GM19099 (cell line): Measurements from ENCODE around the gene PDIA4.

Source experiments
- POLR2A ChIP-seq: IDR thresholded peaks from 3 replicates; pipeline ENCODE4 v1.6.1; 2011; ENCODE audit warnings: low read depth; ENCODE audit not compliant: insufficient read length; ENCODE audit errors: extremely low read depth

PDIA4 gene

GRCh38 chr7:149009527-149009926, 18.8 kb downstream of the PDIA4 start:
- TF ChIP-seq POLR2A, result no peak

- no peak for TF ChIP-seq POLR2A
Measured at GRCh38 chr7:149007611-149008010, 20.7 kb downstream of the PDIA4 start.

- TF ChIP-seq POLR2A, result no peak
Measured at GRCh38 chr7:149007146-149007545, 21.2 kb downstream of the PDIA4 start.

GRCh38 chr7:149006345-149006725, 22.0 kb downstream of the PDIA4 start:
- no peak for TF ChIP-seq POLR2A

- TF ChIP-seq POLR2A, result no peak
Measured at GRCh38 chr7:149005427-149006344, 22.6 kb downstream of the PDIA4 start.

GRCh38 chr7:149004405-149005370, 23.6 kb downstream of the PDIA4 start:
- no peak for TF ChIP-seq POLR2A

GRCh38 chr7:149003560-149004305, 24.6 kb downstream of the PDIA4 start:
- TF ChIP-seq POLR2A, result no peak

GRCh38 chr7:149003018-149003417, 25.3 kb downstream of the PDIA4 start:
- no peak for TF ChIP-seq POLR2A

- TF ChIP-seq POLR2A, result no peak
Measured at GRCh38 chr7:149002604-149003003, 25.7 kb downstream of the PDIA4 start.

- no peak for TF ChIP-seq POLR2A
Measured at GRCh38 chr7:149001427-149002068, 26.8 kb downstream of the PDIA4 start.

GRCh38 chr7:149000961-149001360, 27.3 kb downstream of the PDIA4 start:
- TF ChIP-seq POLR2A, result no peak

GRCh38 chr7:148999192-148999591, 29.1 kb downstream of the PDIA4 start:
- TF ChIP-seq POLR2A, result no peak

- no peak for TF ChIP-seq POLR2A
Measured at GRCh38 chr7:148997497-148997896, 30.8 kb downstream of the PDIA4 start.

GRCh38 chr7:148994576-148994975, 33.7 kb downstream of the PDIA4 start:
- TF ChIP-seq POLR2A, result no peak
